Measurements from ENCODE around the gene ATP9B.

The ATP9B gene

DNA sequence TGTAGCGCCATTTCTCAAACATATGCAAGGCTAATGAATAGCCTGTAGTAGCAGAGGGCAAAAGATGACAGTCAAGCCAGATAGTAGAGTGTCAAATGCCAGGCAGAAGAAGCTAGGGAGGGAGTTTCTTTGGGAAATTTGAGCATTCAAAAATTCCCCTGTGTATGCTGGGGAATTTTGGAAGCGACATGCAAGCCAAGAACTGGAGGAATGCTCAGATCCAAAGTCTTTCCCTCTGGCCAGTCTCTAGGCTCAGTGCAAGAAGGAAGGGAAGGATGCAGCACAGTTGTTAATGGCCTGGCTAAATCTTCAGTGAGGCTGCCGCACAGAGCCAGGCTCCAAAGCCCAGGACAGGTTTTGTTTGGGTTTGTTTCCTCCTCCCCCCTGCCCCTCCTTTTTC, 59.9 kb downstream of the ATP9B start:
- WGBS (ENCODE audit: insufficient coverage, insufficient read length): no CpG with 5 or more reads among the region's 3 CpGs
- no peak for DNase-seq (ENCODE audit: low read depth, low spot score)
- H3K4me3 ChIP-seq (ENCODE audit: low read length): no peak overlapping the region
- no peaks in the 10 kb centered on the region for H3K4me1 ChIP-seq (ENCODE audit: control insufficient read depth, insufficient read depth, low read length)
- no peaks in the 10 kb centered on the region for H3K9me3 ChIP-seq (ENCODE audit: control insufficient read depth, insufficient read depth, low read length)
- no peaks in the 10 kb centered on the region for H3K27me3 ChIP-seq (ENCODE audit: control insufficient read depth, insufficient read depth, low read length)
- no peaks in the 10 kb centered on the region; the same call in 1 of the 2 replicates for H3K36me3 ChIP-seq (ENCODE audit: control insufficient read depth, insufficient read depth, low read length)
- H3K27ac ChIP-seq (ENCODE audit: low read length): no peak overlapping the region

DNA sequence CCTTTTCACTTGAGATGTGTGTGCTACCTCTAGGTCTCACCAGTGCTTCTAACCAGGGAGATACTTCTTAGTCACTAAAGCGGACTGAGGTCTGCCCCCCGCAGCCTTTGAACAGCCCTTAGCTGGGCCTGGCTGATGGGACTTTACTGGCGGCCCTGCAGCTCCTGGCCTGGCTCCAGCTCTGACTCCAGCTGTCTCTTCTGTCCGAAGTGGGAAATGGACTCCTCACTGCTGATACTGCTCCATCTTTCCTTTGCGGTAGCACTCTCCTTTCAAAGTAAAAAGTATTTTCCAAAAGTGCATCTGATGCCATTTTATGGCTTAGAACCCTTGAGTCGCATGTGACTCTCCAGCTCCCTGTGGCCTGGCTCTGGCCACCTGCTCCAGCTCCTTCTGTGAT, 64.5 kb downstream of the ATP9B start:
- no peak overlapping the region for H3K27ac ChIP-seq (ENCODE audit: low read length)
- H3K4me1 ChIP-seq (ENCODE audit: control insufficient read depth, insufficient read depth, low read length): no peaks in the 10 kb centered on the region
- H3K9me3 ChIP-seq (ENCODE audit: control insufficient read depth, insufficient read depth, low read length): no peaks in the 10 kb centered on the region
- no peaks in the 10 kb centered on the region for H3K36me3 ChIP-seq (ENCODE audit: control insufficient read depth, insufficient read depth, low read length)
- no CpG with 5 or more reads among the region's 6 CpGs for WGBS (ENCODE audit: insufficient coverage, insufficient read length)
- H3K4me3 ChIP-seq (ENCODE audit: low read length): no peak overlapping the region
- no peaks in the 10 kb centered on the region for H3K27me3 ChIP-seq (ENCODE audit: control insufficient read depth, insufficient read depth, low read length)
- no peak for DNase-seq (ENCODE audit: low read depth, low spot score)

DNA sequence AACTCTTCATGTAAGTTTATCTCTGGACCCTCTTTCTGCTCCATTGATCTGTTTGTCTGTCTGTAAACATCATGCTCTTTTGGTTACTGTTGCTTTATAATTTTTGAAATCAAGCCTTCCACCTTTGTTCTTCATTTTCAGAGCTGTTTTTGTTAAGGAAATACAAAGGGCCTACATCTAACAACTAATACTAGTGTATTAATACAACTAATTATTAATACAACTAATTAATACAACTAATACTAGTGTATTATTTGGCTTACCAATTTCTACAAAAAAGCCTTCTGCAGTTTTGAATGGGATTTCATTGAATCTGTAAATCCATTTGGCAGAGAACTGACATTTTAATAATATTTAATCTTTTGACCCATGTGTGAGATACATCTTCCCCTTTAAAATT, 66.7 kb downstream of the ATP9B start:
- no peaks in the 10 kb centered on the region for H3K9me3 ChIP-seq (ENCODE audit: control insufficient read depth, insufficient read depth, low read length)
- H3K27me3 ChIP-seq (ENCODE audit: control insufficient read depth, insufficient read depth, low read length): no peaks in the 10 kb centered on the region
- no peak overlapping the region for H3K4me3 ChIP-seq (ENCODE audit: low read length)
- no peak overlapping the region for H3K27ac ChIP-seq (ENCODE audit: low read length)
- H3K36me3 ChIP-seq (ENCODE audit: control insufficient read depth, insufficient read depth, low read length): no peaks in the 10 kb centered on the region
- no peak for DNase-seq (ENCODE audit: low read depth, low spot score)
- no peaks in the 10 kb centered on the region for H3K4me1 ChIP-seq (ENCODE audit: control insufficient read depth, insufficient read depth, low read length)

DNA sequence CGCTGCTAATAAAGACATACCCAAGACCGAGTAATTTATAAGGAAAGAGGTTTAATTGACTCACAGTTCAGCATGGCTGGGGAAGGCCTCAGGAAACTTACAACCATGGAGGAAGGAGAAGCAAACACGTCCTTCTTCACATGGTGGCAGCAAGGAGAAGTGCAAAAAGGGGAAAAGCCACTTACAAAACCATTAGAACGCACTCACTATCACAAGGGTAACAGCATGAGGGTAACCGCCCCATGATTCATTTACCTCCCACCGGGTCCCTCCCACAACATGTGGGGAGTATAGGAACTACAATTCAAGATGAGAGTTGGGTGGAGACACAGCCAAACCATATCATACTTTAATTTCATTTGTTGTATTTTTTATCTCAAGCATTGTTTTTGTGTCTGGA, 67.5 kb downstream of the ATP9B start:
- no CpG with 5 or more reads among the region's 6 CpGs for WGBS (ENCODE audit: insufficient coverage, insufficient read length)

DNA sequence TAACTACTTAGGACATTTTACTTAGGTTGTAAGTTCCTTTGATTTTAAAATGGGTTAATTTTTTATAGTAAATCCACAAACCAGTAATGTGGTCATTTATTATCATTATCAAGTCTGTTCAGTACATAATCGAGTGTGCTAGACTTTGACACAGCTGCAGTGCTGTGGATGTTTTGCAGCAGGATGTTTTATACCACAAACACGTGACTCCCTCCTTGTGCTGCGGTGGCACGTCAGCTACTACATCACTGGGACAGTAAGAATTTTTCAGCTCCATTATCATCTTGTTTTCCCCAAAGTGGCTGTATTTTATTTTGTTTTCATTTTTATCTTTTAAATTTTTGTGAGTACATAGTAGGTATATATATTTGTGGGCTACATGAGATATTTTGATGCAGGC, 70.0 kb downstream of the ATP9B start:
- DNase-seq (ENCODE audit: low read depth, low spot score): no peak
- Histone ChIP-seq H3K27me3 (ENCODE audit: control insufficient read depth, insufficient read depth, low read length) (no peaks in the 10 kb centered on the region), H3K27ac (ENCODE audit: low read length) (no peak overlapping the region), H3K9me3 (ENCODE audit: control insufficient read depth, insufficient read depth, low read length) (no peaks in the 10 kb centered on the region), H3K4me3 (ENCODE audit: low read length) (no peak overlapping the region), H3K4me1 (ENCODE audit: control insufficient read depth, insufficient read depth, low read length) (no peaks in the 10 kb centered on the region), H3K36me3 (ENCODE audit: control insufficient read depth, insufficient read depth, low read length) (no peaks in the 10 kb centered on the region)
- no CpG with 5 or more reads among the region's 4 CpGs for WGBS (ENCODE audit: insufficient coverage, insufficient read length)

More for the DNA sequence above, 67.5 kb downstream of the ATP9B start:
- H3K4me3 ChIP-seq (ENCODE audit: low read length): no peak overlapping the region
- H3K27me3 ChIP-seq (ENCODE audit: control insufficient read depth, insufficient read depth, low read length): no peaks in the 10 kb centered on the region
- H3K9me3 ChIP-seq (ENCODE audit: control insufficient read depth, insufficient read depth, low read length): no peaks in the 10 kb centered on the region
- no peaks in the 10 kb centered on the region for H3K4me1 ChIP-seq (ENCODE audit: control insufficient read depth, insufficient read depth, low read length)
- H3K27ac ChIP-seq (ENCODE audit: low read length): no peak overlapping the region
- no peak for DNase-seq (ENCODE audit: low read depth, low spot score)
- no peaks in the 10 kb centered on the region for H3K36me3 ChIP-seq (ENCODE audit: control insufficient read depth, insufficient read depth, low read length)

DNA sequence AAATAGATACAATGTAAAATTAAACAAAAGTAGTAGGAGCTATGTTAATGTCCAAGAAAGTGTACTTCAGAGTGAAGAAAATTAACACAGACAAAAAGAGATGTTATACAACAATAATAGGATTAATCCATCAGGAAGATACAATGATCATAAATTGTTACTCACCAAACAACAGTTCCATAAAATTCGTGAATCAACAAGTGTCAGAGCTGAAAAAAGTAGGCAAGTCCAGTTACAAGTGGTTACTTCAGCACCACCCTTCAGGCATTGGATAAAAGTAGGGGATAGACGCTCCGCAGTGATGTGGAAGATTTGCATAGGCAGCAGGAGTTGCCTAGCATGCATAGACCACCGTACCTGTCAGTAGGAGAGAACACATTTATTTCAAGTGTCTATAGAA, 77.8 kb downstream of the ATP9B start:
- no peaks in the 10 kb centered on the region for H3K9me3 ChIP-seq (ENCODE audit: control insufficient read depth, insufficient read depth, low read length)
- DNase-seq (ENCODE audit: low read depth, low spot score): no peak
- no CpG with 5 or more reads among the region's 4 CpGs for WGBS (ENCODE audit: insufficient coverage, insufficient read length)

DNA sequence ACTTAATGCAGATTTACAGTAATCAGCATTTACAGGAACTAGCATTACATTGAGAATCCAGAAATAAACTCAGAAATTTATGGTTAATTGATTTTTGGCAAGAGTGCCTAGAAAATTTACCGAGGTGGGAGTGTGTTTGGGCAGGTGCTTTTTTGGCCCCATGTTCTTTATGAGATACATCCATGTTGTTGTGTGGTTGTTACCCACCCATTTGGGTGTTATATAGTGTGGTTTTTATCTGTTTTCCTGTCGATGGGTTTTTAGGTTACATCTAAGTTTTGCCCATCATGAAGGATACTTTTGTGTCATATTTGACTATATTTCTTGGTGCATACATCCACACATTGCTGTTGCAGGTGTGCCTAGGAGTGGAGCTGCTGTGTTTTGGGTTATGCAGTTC, 82.0 kb downstream of the ATP9B start:
- no peak overlapping the region for H3K4me3 ChIP-seq (ENCODE audit: low read length)
- H3K27me3 ChIP-seq (ENCODE audit: control insufficient read depth, insufficient read depth, low read length): no peaks in the 10 kb centered on the region
- H3K27ac ChIP-seq (ENCODE audit: low read length): no peak overlapping the region
- DNase-seq (ENCODE audit: low read depth, low spot score): no peak
- no peaks in the 10 kb centered on the region for H3K36me3 ChIP-seq (ENCODE audit: control insufficient read depth, insufficient read depth, low read length)
- WGBS (ENCODE audit: insufficient coverage, insufficient read length): no CpG with 5 or more reads among the region's 2 CpGs
- no peaks in the 10 kb centered on the region for H3K9me3 ChIP-seq (ENCODE audit: control insufficient read depth, insufficient read depth, low read length)
- H3K4me1 ChIP-seq (ENCODE audit: control insufficient read depth, insufficient read depth, low read length): no peaks in the 10 kb centered on the region

More for the DNA sequence above, 77.8 kb downstream of the ATP9B start:
- H3K36me3 ChIP-seq (ENCODE audit: control insufficient read depth, insufficient read depth, low read length): no peaks in the 10 kb centered on the region
- H3K27me3 ChIP-seq (ENCODE audit: control insufficient read depth, insufficient read depth, low read length): no peaks in the 10 kb centered on the region
- H3K27ac ChIP-seq (ENCODE audit: low read length): no peak overlapping the region
- H3K4me3 ChIP-seq (ENCODE audit: low read length): no peak overlapping the region
- no peaks in the 10 kb centered on the region for H3K4me1 ChIP-seq (ENCODE audit: control insufficient read depth, insufficient read depth, low read length)

DNA sequence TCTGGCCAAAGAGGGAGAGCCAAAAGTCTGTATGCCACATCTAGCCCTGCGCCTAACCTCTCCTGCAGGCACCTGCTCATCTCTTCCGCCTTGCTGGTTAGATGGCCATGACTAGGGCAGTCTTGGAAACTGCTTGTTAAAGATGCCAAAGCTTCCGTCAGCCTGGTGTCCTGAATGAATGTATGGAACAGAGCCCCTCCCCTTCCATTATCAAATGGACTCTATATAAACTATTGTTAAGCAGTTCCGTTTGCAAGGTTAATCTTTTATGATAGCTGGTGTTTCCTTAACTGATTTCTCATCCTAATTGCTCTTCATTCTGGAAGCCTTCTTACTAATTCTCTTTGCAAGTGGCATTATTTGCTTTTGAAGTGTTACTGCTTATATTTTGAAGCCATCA, 87.1 kb downstream of the ATP9B start:
- no CpG with 5 or more reads among the region's 4 CpGs for WGBS (ENCODE audit: insufficient coverage, insufficient read length)
- Histone ChIP-seq H3K27me3 (ENCODE audit: control insufficient read depth, insufficient read depth, low read length) (no peaks in the 10 kb centered on the region), H3K36me3 (ENCODE audit: control insufficient read depth, insufficient read depth, low read length) (no peaks in the 10 kb centered on the region), H3K4me1 (ENCODE audit: control insufficient read depth, insufficient read depth, low read length) (no peaks in the 10 kb centered on the region), H3K4me3 (ENCODE audit: low read length) (no peak overlapping the region), H3K9me3 (ENCODE audit: control insufficient read depth, insufficient read depth, low read length) (no peaks in the 10 kb centered on the region), H3K27ac (ENCODE audit: low read length) (no peak overlapping the region)
- DNase-seq (ENCODE audit: low read depth, low spot score): no peak

DNA sequence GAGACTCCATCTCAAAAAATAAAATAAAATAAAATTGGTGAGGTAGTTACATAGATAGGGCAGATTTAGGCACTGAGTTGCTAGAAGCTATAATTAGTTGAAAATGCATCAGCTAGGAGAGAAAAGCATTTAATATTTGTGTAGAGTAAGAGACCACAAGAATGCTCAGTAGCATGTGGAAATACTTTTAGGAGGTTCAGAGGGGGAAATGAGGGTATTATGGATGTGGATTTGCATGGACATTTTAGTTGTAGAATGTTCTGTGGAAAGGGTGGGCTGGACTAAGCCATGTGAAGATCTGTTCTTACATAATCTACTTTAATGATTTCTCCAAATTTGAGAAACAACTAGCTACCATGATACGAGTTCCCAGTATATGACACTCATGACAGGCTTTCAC, 95.5 kb downstream of the ATP9B start:
- Histone ChIP-seq H3K4me3 (ENCODE audit: low read length) (no peak overlapping the region), H3K27me3 (ENCODE audit: control insufficient read depth, insufficient read depth, low read length) (no peaks in the 10 kb centered on the region)
- DNase-seq (ENCODE audit: low read depth, low spot score): no peak

DNA sequence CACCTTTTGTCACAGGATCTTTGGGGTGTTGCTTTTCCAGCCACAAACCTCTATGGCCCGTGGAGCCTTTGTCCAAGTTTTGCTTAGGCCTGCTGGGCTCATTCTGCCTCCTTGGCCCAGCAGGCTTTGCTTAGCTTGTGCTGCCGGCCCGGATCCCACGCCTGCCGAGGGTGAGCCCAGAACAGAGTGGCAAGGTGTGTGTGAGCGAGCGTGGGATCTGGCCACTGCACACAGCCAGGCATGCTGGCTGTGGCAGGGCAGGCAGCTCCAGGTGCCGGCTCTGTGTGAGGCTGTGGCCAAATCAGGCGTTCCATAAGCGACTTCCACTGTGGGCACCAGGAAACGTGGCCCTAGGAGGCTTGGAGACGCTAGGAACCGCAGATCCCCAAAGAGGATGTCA, 97.5 kb downstream of the ATP9B start:
- DNase-seq (ENCODE audit: low read depth, low spot score): no peak

More for the DNA sequence above, 95.5 kb downstream of the ATP9B start:
- peaks cover 13% of the 10 kb centered on the region for H3K36me3 ChIP-seq (ENCODE audit: control insufficient read depth, insufficient read depth, low read length)
- WGBS (ENCODE audit: insufficient coverage, insufficient read length): no CpG with 5 or more reads among the region's 1 CpG
- no peaks in the 10 kb centered on the region for H3K9me3 ChIP-seq (ENCODE audit: control insufficient read depth, insufficient read depth, low read length)
- H3K4me1 ChIP-seq (ENCODE audit: control insufficient read depth, insufficient read depth, low read length): no peaks in the 10 kb centered on the region
- H3K27ac ChIP-seq (ENCODE audit: low read length): no peak overlapping the region

DNA sequence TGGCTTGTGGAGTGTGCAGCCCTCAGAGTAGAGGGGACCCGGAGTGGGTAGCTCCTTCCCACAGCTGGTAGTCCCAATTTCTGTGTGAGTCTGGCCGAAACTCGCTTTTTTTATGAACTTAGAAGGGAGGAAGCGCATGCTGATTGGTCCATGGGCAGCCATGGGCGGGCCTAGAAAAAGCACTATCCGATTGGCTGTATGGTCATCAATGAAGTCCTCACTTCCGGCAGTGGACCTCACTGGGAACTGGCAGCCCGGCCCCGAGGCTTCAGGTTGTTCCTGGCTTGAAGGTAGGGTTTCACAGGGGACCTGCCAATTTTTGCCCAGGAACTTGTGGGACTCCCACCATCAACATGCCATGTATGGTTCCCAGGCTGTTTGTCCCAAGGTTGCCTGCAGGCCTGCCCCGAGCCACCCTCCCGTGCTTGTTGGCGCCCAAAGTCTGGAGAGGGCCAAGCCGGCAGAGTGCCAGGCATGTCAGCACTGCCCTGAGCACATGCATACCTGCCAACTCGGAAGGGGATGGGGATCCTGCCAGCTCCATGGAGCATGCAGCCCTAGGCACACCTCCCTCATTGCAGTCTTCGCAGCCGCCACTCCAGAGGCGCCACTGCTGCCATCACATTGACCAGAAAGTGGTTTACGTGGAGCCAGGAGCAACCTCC, 98.5 kb downstream of the ATP9B start:
- WGBS (ENCODE audit: insufficient coverage, insufficient read length): no CpG with 5 or more reads among the region's 18 CpGs
- Histone ChIP-seq H3K27ac (ENCODE audit: low read length) (no peak overlapping the region), H3K9me3 (ENCODE audit: control insufficient read depth, insufficient read depth, low read length) (no peaks in the 10 kb centered on the region), H3K4me3 (ENCODE audit: low read length) (no peak overlapping the region), H3K36me3 (ENCODE audit: control insufficient read depth, insufficient read depth, low read length) (peaks cover 13% of the 10 kb centered on the region), H3K27me3 (ENCODE audit: control insufficient read depth, insufficient read depth, low read length) (no peaks in the 10 kb centered on the region), H3K4me1 (ENCODE audit: control insufficient read depth, insufficient read depth, low read length) (peaks cover 2% of the 10 kb centered on the region; the same call in 1 of the 2 replicates)
- no peak for DNase-seq (ENCODE audit: low read depth, low spot score)

More for the DNA sequence above, 97.5 kb downstream of the ATP9B start:
- Histone ChIP-seq H3K4me3 (ENCODE audit: low read length) (no peak overlapping the region), H3K4me1 (ENCODE audit: control insufficient read depth, insufficient read depth, low read length) (peaks cover 2% of the 10 kb centered on the region; the same call in 1 of the 2 replicates), H3K36me3 (ENCODE audit: control insufficient read depth, insufficient read depth, low read length) (peaks cover 13% of the 10 kb centered on the region), H3K27ac (ENCODE audit: low read length) (no peak overlapping the region), H3K9me3 (ENCODE audit: control insufficient read depth, insufficient read depth, low read length) (no peaks in the 10 kb centered on the region), H3K27me3 (ENCODE audit: control insufficient read depth, insufficient read depth, low read length) (no peaks in the 10 kb centered on the region)
- no CpG with 5 or more reads among the region's 13 CpGs for WGBS (ENCODE audit: insufficient coverage, insufficient read length)

Data from iPS DF 6.9 (cell line).